Stimulated activated CD4-positive, alpha-beta T cell treated with anti-CD3 and anti-CD28 coated beads, Interleukin-2, amount 100 ng/mL, for 48 hours (primary cell): ENCODE results near the gene PPP4R3A.
"Not testable (repeated sequence)": the region's sequence is repeated elsewhere in the genome, so short reads cannot be mapped to it uniquely, and the experiment has no call there.

ENCODE experiments used
- DNase-seq, 2 donors: peaks; one replicate each; pipeline ENCODE4 v3.0.0-alpha.2; 2020

The PPP4R3A gene

DNA sequence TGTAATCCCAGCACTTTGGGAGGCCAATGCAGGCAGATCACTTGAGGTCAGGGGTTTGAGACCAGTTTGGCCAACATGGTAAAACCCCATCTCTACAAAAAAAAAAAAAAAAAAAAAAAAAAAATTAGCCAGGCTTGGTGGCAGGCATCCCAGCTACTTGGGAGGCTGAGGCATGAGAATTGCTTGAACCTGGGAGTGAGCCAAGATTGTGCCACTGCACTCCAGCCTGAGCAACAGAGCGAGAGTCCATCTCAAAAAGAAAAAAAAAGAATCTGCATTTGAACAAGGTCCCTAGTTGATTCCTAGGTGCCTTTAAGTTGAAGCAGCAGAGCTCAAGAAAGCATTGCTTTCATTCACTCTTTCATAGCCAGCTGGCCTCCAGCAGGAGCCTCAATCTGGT is 81.2 kb downstream of the PPP4R3A start:
- not testable (repeated sequence) for DNase-seq

DNA sequence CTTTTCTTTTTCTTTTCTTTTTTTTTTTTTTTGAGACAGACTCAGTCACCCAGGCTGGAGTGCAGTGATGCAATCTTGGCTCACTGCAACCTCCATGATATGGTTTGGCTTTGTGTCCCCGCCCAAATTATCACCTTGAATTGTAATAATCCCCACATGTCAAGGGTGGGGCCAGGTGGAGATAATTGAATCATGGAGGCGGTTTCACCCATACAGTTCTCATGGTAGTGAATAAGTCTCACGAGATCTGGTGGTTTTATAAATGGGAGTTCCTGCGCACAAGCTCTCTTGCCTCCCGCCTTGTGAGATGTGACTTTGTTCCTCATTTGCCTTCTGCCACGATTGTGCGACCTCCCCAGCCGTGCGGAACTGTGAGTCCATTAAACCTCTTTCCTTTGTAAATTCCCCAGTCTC is 84.6 kb downstream of the PPP4R3A start:
- DNase-seq = not testable (repeated sequence)

DNA sequence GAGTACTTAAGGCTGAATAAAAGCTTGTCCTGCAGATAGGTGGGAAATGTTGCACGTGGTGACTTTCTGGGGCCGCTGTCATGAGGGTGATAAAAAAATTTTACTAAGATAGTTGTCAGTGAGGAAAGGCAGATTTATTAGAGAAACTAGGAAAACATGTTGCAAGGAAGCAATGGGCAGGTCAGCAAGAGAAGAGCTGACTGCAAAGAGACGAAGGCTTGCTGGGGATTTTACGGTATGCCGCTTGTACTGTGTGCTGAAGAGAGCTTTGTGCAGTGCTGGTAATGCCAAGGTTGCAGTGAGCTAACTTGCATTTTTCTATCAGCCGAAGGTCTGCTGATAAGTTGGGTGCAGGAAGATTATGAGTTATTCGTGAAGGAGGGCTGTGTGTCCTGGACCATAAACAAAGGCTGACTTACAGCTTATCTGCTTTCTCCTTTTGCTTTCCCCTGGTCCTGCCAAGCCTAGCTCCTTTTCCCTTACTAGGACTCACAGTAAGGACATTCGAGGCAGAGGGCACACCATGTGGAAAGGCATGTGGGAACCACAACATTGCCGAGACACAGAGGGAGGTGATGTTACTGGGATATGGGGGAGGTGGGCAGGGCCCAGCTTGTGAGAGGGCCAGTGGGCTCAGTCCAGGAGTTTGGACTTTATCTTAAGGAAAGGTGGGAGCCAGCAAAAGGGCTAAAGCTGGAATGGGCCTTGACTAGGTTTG is 85.1 kb downstream of the PPP4R3A start:
- DNase-seq = no peak

GRCh38 chr14:91420686-91421085 is 89.4 kb downstream of the PPP4R3A start:
- DNase-seq = no peak

- DNase-seq = no peak
These were observed 90.7 kb downstream of the PPP4R3A start for GRCh38 chr14:91419451-91419850.

DNA sequence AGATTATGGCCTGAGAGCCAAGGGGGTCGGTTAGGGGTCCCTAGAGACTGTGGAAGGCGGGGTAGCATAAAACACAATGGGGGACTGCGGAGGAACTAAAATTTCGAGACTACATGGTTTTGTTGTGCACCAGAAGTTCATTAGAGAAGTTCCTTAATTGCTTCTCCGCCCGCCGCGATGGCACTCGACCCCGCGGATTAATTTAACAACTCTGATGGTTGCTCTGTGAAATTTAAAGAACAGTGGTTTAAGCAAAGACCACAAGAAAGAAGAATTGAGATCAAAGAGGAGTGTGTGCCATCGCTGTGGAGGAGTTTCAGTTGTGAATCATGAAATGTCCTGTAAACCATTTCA is 91.1 kb downstream of the PPP4R3A start:
- no peak for DNase-seq

- peak; percentile 82 to 85 for DNase-seq
These were observed 91.6 kb downstream of the PPP4R3A start for GRCh38 chr14:91418387-91419043.

DNA sequence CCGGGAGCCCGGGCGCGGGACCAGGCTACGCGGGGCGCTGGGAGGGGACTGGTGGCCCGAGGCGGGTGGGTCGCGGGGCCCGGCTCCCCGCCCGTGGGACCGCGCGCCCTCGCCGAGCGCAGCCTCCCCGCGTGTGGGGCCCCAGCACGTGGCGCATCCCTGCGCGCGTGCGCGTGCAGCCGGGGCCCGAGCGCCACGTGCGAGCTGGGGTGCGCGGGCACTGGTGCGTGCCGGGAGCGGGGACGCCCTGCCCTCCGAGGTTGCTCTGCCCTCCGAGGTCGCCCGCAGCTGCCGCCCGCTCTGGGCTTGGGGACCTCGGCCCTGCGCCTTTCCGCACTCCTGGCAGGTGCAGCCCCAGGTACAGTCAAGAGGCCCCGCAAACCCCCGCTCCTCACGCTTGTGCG is 92.1 kb downstream of the PPP4R3A start:
- peak in 1 of 2 donors; percentile 58 for DNase-seq

- peak; percentile 61 to 70 for DNase-seq
These were observed 92.8 kb downstream of the PPP4R3A start, which contains the start of gene CCDC88C for GRCh38 chr14:91417120-91417982. CCDC88C (minus strand) TSS chr14:91417820; CDS start chr14:91417690, 130 bp downstream.

DNA sequence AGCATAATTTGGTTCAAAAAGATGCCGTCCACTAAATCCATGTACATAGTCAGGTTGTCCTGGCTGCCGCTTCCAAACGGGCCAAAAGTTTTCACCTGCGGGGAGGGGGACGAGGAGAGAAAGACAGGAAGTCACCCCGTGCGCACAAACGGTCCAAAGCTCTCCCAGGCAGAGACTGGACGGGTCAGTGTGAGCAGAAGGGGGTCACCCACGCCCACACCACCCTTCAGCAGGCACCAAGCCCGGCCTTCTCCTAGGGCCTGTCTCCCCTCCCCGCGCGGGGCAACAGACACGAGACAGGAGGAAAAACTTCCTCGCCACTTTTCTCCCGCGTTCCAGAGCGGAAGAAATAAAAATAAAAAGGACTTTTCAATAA is 93.4 kb downstream of the PPP4R3A start:
- no peak for DNase-seq

DNA sequence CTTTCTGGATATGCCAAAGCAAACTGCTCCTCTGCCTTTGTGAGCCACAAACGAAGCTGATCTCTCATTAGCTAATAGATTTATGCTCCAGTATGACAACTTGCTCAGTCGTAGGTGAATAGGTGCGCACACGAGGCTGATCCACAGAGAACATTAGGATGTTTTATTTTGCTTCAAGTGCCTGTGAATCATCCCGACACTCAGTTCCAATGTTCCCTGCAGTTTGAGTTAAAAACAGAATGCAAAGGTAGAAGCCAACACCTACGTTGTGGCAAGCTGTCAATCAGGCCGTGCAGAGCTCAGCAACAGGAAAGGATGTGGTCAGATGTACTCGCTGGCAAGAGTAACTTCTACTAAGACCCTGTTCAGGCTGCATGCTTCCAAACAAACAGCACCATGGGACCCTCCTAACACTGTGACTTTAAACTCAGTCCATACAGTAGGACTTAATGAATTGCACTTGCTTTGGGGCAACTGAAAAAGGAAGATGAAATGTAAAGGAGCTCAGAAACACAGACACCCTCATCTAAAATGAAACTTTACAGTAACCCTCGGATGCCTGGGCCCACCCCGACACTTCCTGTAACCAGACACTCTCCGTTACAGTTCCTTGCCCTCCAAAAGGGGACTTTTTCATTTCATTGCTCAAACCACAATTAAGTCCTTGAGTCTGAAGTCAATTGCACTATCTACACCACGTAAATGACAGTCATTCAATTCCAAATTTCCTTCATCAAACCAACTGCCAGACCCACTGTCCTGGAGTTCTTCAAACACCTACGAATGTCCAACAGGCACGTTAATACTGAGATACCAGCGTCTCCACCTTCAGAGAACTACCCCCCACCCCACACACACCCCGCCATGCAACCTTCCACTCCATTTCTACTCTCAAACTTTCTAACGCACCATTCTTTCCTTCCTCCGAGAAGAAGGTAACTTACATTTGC is 94.0 kb downstream of the PPP4R3A start:
- DNase-seq = peak; percentile 51 to 57

DNA sequence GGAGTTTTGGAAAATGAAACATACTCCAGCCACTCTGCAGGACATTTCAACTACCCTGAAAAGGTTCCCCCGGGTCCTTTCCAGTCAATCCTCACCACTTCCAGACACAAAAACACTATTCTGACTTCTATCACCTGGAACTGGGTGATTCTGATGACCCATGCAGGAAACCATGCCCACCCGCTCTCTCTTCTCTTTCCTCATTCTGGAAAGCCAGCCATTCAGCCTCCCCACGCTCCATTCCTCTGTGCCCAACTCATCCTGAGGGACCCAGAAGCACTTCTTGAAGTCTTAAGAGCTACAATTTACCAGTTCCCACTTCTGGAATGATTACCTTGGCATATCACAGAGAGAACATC is 95.7 kb downstream of the PPP4R3A start:
- DNase-seq = no peak

- DNase-seq = no peak
These were observed 96.3 kb downstream of the PPP4R3A start for GRCh38 chr14:91413547-91414474.

GRCh38 chr14:91412939-91413338 is 97.2 kb downstream of the PPP4R3A start:
- no peak for DNase-seq

- no peak for DNase-seq
These were observed 99.2 kb downstream of the PPP4R3A start for GRCh38 chr14:91410771-91411536.

- DNase-seq = no peak
These were observed 100.0 kb downstream of the PPP4R3A start for GRCh38 chr14:91409928-91410718.

DNA sequence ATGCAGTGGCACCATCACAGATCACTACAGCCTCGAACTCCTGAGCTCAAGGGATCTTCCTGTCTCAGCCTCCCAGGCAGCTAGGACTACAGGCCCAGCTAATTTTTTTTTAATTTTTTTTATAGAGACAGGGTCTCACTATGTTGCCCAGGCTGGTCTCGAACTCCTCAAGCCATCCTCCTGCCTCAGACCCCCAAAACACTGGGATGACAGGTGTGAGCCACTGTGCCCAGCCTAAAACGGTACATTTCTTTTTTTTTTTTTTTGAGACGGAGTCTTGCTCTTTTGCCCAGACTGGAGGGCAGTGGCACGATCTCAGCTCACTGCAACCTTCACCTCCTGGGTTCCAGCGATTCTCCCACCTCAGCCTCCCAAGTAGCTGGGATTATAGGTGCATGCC is 100.9 kb downstream of the PPP4R3A start:
- DNase-seq = not testable (repeated sequence)
